GM15510 (cell line): ENCODE results near the gene DNAJA2.

Experiments
- POLR2A ChIP-seq: IDR thresholded peaks from 3 replicates; pipeline ENCODE4 v1.6.1; 2011; ENCODE audit warnings: borderline replicate concordance; ENCODE audit not compliant: insufficient read length; ENCODE audit errors: extremely low read depth

The DNAJA2 gene

DNA sequence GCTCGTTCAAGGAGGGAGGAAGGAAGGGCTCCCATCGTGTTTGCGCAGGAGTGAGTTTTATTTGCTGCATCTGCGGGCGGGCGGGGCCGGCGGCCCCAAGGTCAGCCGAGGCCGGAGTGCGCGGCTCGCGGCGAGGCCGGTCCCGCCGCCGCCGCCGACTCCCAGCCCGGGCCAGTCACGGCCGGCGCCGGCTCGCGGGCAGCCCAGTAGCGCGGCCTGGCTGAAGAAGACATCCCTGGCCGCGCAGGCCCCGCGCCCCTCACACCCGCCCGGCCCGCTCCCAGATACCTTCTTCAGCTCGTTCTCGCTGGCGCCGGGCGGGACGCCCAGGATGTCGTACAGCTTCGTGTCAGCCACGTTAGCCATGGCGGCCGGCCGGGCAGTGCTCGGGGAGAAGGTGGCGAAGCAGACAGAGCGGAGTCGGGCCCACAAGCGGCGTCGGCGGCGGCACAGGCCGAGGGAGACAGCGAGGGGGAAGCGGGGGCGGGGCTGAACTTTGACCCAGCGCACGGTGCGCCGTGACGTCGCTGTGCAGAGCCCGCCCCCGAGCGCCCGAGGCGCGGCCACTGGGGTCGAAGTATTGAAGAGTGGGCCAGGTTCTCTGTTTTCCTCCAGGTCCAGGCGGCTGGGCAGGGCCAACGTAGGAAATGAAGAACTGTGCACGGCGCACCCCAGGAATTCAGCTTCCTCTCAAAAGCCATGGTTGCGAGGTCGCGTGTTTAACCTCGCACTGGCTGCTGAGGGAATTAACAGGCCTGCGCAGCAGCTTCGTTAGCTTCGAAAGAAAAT is at the start of gene DNAJA2:
Gene DNAJA2 (minus strand): TSS at position 468 of the 789 bp plus-strand sequence. CDS start 102 bp downstream, at position 366.
- TF ChIP-seq POLR2A = peak; percentile 80

DNA sequence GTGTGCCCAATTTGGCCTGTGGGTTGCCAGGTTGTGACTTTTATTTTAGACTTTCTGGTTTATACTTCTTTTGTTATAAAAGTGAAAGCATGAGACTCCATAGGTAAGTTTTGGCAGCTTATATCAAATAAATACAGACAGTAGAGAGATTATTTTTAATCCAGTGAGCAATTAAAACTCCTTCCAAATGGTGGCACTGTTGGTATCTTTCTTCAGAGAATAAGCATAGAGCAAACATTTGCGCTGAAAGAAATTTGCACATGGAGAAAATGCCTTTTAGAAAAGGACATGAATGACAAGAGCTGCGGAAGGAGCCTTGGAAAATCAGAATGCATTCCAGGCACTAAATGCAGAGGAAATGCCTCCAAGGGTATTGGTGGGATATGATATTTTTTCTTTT is 46.1 kb upstream of the DNAJA2 start:
- no peak for TF ChIP-seq POLR2A

DNA sequence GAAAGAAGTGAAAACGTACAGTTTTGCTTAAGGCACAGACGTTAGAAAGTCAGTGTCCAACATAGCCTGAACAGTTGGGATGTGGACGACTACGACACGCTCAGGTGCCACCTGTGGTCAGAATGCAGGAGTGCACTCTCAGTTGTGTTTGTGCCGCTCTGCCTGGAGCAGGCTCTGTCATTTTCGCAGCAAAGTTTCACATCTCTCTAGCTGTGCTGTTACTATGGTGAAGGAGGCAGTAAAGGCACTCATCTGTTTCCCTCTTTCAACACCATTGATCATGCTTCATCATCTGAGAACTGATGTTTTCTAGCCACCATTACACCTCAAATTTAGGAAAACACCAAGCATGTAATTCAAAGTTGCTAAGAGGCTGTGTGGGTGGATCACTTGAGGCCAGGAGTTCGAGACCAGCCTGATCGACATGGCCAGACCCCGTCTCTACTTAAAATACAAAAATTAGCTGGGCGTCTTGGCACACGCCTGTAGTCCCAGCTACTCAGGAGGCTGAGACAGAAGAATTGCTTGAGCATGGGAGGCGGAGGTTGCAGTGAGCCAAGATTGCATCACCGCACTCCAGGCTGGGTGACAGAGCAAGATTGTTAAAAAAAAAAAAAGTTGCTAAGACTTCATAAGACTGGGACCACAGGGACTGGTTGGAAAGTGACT is 44.9 kb upstream of the DNAJA2 start:
- TF ChIP-seq POLR2A = no peak

DNA sequence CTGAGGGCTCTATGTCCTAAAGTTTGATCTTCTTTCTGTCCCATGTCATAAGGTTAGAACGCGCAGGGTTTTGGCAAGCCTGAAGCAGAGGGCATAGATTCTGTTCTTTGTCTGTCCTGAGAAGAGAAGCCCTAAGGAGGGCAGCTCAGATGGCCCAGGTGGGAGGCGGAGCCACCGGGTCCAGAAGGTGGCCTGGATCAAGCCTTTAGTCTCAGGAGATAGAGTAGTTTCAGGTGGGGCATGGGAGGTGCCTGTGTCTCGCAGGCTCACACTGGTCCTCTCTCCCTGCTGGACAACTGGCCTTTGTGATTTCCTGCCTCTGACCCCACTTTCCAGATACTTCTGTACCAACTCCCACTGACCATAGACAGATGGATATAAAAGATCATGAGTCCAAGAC is 44.2 kb upstream of the DNAJA2 start:
- no peak for TF ChIP-seq POLR2A

- TF ChIP-seq POLR2A = no peak
Measured at GRCh38 chr16:47016700-47017133, 43.2 kb upstream of the DNAJA2 start.

DNA sequence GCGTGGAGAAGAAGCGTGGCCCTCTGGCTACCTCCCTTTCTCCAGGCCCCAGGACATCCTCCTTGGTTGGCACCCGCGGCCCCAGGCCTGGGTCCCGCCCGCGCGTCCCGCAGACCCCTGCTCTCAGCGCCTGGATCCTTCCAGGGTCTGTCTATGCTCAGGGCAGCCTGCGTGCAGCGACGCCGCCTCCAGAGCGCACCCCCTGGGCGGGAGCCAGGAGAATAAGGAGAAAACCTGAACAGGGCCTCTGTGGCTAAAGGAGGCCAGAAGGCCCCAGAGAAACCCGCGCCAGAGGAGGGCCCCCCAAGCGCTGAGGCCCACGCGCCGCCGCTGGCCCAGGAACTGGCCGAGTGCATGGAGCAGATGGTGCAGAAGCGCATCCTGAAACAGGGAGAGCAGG is 40.4 kb upstream of the DNAJA2 start:
- no peak for TF ChIP-seq POLR2A

DNA sequence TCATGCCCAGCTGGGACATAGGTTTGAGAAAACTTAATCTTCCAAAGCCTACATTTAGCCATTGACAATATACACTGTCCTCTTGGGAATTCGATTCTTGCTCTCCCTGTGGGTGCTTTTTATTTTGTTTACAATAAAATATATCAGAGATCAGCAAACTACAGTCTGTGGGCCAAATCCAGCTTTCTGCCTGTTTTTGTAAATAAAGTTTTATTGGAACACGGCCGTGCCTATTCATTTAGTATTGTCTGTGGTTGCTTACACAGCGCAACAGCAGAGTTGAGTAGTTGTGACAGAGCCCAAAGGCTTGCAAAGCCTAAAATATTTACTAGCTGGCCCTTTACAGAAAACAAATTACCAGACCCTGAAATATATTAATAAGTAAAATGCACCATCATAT is 39.7 kb upstream of the DNAJA2 start:
- TF ChIP-seq POLR2A = no peak

- TF ChIP-seq POLR2A = no peak
Measured at GRCh38 chr16:47008612-47009011, 35.1 kb upstream of the DNAJA2 start.

DNA sequence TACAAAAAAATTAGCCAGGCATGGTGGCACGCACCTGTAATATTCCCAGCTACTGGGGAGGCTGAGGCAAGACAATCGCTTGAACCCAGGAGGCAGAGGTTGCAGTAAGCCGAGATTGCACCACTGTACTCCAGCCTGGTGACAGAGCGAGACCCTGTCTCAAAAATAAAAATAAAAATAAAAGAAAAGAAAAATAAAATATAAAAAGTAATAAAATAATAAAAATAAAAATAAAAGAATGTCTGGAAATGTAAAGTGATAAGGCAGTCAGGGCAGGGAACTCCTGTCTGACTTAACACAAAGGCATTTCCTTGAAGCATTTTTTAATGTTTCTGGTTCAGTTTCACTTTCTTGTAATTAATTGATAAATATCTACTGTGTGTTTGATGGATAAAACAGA is 34.7 kb upstream of the DNAJA2 start:
- no peak for TF ChIP-seq POLR2A

DNA sequence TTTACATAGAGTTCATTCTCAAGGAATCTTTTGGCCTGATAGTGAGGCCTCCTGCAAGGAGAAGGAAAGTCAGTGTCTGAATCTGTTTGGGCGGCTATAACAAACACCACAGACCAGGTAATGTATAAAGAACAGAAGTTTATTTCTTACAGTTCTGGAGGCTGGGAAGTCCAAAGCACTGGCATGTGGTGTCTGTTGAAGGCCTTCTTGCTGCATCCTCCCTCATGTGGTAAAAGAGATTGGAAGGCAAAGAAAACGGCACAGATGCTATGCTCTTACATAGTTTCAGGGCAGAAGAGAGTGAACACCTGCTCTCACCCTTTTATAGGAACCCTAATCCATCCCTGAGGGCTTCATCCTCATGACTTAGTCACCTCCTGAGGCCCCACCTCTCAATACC is 31.2 kb upstream of the DNAJA2 start:
- no peak for TF ChIP-seq POLR2A

DNA sequence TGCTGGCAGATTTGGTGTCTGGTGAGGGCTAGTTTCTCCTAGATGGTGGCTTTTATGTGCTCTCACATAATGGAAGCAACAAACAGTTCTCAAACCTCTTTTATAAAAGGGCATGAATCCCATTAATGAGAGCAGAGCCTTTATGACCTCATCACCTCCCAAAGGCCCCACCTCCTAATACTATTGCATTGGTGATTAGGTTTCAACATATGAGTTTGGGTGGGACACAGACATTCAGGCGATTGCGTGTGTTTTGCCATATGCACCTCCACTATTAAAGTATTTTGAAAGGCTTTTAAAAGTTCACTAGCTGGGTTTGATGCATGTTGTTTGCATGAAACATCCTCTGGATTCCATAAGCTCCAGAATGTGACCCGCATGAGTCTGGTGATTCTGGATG is 24.4 kb upstream of the DNAJA2 start:
- TF ChIP-seq POLR2A = no peak

GRCh38 chr16:46996952-46997458 is 23.5 kb upstream of the DNAJA2 start:
- TF ChIP-seq POLR2A = no peak

- TF ChIP-seq POLR2A = no peak
Measured at GRCh38 chr16:46996391-46996790, 22.9 kb upstream of the DNAJA2 start.

DNA sequence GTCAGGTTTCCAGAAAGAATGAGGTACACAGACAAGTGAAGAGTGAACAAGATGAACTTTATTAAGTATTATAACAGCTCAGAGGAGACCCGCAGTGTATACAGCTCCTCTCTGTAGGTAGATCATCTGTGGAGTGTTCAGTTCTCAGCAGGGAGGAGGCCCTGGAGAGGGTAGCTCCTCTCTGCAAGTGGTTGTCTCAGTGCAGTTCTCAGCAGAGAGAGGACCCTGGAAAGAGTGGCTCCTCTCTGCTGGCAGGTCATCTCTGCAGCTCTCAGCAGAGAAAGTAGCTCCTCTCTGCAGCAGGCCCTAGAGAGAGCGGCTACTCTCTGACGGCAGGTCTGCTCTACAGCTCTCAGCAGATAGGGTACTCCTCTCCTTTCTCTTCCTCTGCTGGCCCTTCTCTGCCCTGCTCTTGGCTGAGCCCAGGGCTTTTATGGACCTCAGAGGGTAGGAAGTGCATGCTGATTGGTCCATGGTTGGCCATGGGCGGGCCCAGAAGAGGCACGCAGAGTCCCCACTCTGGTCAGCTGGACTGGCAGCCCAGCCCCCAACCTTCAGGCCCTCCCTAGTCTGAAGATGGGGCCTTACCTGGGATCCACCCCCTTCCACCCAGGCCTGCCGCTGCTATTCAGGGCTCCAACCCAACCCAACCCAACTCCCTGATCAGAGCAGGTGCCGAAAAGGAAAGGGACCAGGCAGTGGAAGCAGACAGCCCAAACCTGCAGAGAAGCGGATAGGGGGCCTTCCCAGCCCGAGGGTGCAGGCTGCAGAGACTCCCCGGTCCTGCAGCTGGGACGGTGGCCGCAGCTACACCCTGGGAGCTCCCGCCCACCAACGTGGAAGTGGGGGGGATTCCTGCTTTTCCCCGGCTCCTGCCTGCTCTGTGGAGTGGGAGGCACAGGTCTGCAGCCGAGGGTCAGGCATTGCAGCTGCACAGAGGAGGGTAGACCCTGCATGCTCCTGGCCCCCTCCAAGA is 18.5 kb upstream of the DNAJA2 start:
- TF ChIP-seq POLR2A = no peak

- TF ChIP-seq POLR2A = no peak
Measured at GRCh38 chr16:46986896-46987295, 13.4 kb upstream of the DNAJA2 start.
